Superior temporal gyrus (tissue), 1 donor: ENCODE results near the gene TTC28.

ENCODE experiments used
- DNase-seq: peaks from one replicate; pipeline ENCODE4 v3.0.0-alpha.2; 2016; ENCODE audit errors: extremely low spot score

Gene TTC28

GRCh38 chr22:28360939-28361338, 318.7 kb downstream of the TTC28 start:
- DNase-seq, result no peak

- DNase-seq, result no peak
Measured at GRCh38 chr22:28358312-28358711, 321.3 kb downstream of the TTC28 start.

GRCh38 chr22:28357193-28357592, 322.4 kb downstream of the TTC28 start:
- DNase-seq, result no peak

- no peak for DNase-seq
Measured at GRCh38 chr22:28351476-28351875, 328.2 kb downstream of the TTC28 start.

GRCh38 chr22:28348613-28349609, 330.7 kb downstream of the TTC28 start:
- no peak for DNase-seq

- no peak for DNase-seq
Measured at GRCh38 chr22:28346308-28346707, 333.3 kb downstream of the TTC28 start.

GRCh38 chr22:28344918-28345703, 334.5 kb downstream of the TTC28 start:
- DNase-seq, result no peak

GRCh38 chr22:28341001-28341400, 338.6 kb downstream of the TTC28 start:
- DNase-seq, result no peak

GRCh38 chr22:28333088-28333487, 346.6 kb downstream of the TTC28 start:
- no peak for DNase-seq

- peak; percentile 43 for DNase-seq
Measured at GRCh38 chr22:28332410-28332809, 347.2 kb downstream of the TTC28 start.

GRCh38 chr22:28331695-28332094, 347.9 kb downstream of the TTC28 start:
- no peak for DNase-seq

GRCh38 chr22:28329186-28330073, 350.2 kb downstream of the TTC28 start:
- DNase-seq, result no peak

- no peak for DNase-seq
Measured at GRCh38 chr22:28328756-28329155, 350.9 kb downstream of the TTC28 start.

- DNase-seq, result no peak
Measured at GRCh38 chr22:28316014-28316413, 363.6 kb downstream of the TTC28 start.

- no peak for DNase-seq
Measured at GRCh38 chr22:28314959-28315358, 364.7 kb downstream of the TTC28 start.

- DNase-seq, result no peak
Measured at GRCh38 chr22:28310299-28310698, 369.3 kb downstream of the TTC28 start.

GRCh38 chr22:28299753-28300152, 379.9 kb downstream of the TTC28 start:
- DNase-seq, result peak; percentile 53

GRCh38 chr22:28299309-28299708, 380.3 kb downstream of the TTC28 start:
- no peak for DNase-seq

- peak; percentile 74 for DNase-seq
Measured at GRCh38 chr22:28297504-28297903, 382.1 kb downstream of the TTC28 start.

GRCh38 chr22:28296452-28296851, 383.2 kb downstream of the TTC28 start:
- no peak for DNase-seq

GRCh38 chr22:28283068-28283654, 396.5 kb downstream of the TTC28 start:
- no peak for DNase-seq
